Measurements from ENCODE around the gene MCF2L.
"Not testable (repeated sequence)": the region's sequence is repeated elsewhere in the genome, so short reads cannot be mapped to it uniquely, and the experiment has no call there.

MCF2L gene

GRCh38 chr13:113072376-113072775 lies 103.4 kb downstream of the MCF2L start:
- no peak for DNase-seq

GRCh38 chr13:113073942-113074341 lies 104.9 kb downstream of the MCF2L start:
- DNase-seq, result no peak

- DNase-seq, result no peak
Observed at GRCh38 chr13:113074401-113074800, 105.4 kb downstream of the MCF2L start.

DNA sequence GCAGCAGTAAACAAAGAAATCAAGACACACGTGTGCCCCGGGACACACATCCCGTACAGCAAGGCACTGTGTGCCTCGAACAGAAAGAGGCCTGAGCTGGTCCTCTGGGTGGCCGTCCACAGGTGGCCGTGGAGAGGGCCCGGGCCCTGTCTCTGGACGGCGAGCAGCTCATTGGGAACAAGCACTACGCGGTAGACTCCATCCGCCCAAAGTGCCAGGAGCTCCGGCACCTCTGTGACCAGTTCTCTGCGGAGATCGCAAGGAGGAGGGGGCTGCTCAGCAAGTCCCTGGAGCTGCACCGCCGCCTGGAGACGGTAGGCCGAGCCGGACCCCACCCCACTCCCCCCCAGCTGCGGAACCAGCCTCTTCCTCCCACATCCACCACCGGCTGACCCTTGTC lies 105.9 kb downstream of the MCF2L start:
- DNase-seq, result no peak

DNA sequence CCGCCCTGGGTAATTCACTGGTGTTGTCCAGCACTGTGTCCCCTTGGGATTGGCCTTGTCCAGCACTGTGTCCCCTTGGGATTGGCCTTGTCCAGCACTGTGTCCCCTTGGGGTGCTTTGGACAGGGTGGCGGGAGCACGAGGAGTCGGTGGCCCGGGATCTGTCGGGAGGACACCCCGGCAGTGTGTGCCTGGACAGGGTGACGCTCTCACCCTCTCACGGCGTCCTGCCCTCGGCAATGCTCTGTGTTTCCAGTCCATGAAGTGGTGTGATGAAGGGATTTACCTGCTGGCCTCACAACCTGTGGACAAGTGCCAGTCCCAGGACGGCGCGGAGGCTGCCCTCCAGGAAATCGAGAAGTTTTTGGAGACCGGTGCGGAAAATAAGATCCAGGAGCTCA lies 106.7 kb downstream of the MCF2L start:
- no peak for DNase-seq

DNA sequence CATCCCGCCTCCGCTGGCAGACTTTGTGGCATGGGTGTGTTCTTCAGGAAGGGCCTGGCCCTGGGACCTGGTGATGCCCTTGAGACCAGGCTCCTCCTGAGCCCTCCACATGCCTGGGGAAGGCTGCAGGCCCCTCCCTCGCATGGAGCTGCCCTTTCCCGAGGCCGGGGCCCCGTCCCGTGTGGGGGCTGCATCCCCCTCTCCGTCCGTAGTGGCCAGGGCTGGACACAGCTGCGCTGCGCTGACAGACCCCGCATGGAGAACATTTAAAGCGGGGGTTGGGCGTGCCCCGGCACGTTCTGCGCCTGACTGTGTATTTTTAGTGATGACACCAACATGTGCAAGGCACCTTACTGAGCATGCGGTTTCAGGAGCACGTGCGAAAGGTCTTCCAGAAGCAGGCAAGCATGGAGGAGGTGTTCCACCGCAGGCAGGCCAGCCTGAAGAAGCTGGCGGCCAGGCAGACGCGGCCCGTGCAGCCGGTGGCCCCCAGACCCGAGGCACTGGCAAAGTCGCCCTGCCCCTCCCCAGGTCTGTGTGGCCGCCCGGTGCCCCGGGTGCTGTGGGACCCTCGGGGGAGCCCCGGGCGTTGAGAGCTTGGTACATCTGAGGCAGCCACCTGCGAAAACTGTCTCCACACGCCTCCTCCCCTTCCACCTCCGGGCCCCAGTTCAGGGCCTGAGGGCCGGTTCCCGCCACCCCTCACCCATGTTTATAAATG lies 107.8 kb downstream of the MCF2L start:
- DNase-seq, result no peak

DNA sequence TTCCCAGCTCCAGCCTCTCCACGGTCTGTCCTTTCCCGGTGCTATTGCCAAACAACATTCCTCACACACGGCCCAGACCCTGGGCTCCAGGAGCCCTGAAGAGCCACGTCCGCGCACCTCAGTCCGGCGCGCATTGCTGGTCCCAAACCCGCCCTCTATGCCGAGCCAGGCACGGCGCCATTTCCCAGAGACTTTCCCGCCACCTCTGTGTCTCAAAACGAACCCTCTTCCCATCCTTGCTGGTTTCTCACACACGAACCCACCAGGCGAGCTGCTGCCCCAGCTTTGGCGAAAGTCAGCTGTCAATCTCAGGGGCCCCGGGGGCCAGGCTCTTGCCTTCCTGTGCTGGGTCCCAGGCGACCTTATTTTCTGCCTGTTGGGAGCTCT lies 108.5 kb downstream of the MCF2L start:
- no peak for DNase-seq

DNA sequence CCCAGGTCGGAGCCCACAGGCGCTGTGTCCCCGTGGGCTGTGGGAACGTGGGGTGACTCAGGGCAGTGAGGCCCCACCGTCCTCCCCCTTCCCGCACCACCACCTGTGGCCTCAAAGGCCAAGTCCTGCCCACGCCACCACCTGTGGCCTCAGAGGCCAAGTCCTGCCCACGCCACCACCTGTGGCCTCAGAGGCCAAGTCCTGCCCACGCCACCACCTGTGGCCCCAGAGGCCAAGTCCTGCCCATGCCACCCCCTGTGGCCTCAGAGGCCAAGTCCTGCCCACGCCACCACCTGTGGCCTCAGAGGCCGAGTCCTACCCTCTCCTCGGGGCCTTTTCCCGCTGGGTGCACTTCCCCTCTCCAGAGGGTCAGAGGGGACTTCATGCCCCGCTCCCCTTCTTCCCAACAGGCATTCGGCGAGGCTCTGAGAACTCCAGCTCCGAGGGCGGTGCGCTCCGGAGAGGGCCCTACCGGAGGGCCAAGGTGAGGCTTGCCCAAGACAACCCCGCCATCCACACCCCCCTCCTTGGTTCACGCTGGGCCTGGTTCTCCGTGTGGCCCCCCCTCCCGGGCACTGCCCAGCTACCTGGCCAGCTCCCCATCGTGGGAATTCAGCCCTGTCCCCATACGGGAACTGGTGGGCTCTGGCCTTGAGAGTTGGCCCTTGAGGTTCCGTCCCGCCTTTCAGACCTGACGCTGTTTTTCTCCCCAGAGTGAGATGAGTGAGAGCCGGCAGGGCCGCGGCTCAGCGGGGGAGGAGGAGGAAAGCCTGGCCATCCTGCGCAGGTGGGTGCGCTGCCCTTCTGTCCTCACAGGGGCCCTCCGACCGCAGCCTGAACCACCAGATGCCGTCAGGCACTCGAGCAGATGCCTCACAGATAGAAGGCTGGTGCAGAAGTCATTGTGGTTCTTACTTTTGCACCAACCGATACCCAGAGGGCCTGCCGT lies 109.2 kb downstream of the MCF2L start:
- no peak for DNase-seq

DNA sequence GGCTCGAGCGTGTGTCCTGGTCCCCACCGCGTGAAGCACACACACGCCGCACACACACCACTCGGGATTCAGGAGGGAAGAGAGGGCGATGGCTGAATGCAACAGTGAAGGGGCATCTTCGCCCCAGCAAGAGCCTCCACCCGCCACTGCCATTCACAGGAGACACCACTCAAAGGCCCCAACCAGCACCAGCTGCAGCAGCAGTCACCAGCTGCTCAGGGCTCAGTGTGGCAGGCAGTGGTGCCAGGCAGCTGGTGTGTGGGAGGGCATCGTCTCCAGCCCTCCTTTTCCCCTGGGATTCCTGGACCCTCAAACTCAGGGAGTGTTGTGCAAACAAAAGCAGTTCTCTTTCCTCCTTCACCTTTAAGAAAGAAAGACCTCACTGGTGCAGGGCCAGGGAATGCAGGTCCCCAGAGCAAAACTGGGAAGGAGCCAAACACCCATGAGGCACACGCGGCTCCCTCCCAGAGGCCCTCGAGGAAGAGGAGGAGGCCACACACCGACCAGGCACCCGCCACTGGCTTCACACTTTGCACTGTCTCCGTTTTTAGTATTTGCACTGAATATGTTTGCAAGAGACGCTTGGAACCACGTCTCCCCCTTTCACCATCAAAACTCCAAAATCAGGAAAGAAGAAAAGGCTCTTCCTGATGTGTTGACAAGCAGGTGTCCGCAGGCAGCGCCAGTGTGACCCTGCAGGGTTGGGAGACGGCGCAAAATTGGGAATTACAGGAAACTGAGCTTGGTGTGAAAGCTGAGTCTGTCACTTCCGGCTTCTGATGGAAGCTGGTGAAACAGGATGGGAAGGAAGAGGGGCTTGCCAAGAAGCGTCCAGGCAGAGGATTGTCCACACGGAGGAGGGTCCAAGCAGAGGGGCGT lies 110.1 kb downstream of the MCF2L start:
- DNase-seq, result no peak

- not testable (repeated sequence) for DNase-seq
Observed at GRCh38 chr13:113079781-113080080, 110.7 kb downstream of the MCF2L start.

- no peak for DNase-seq
Observed at GRCh38 chr13:113080361-113080831, 111.4 kb downstream of the MCF2L start.

GRCh38 chr13:113080901-113081521 lies 112.0 kb downstream of the MCF2L start:
- no peak for DNase-seq

- no peak for DNase-seq
Observed at GRCh38 chr13:113082198-113083021, 113.4 kb downstream of the MCF2L start.

DNA sequence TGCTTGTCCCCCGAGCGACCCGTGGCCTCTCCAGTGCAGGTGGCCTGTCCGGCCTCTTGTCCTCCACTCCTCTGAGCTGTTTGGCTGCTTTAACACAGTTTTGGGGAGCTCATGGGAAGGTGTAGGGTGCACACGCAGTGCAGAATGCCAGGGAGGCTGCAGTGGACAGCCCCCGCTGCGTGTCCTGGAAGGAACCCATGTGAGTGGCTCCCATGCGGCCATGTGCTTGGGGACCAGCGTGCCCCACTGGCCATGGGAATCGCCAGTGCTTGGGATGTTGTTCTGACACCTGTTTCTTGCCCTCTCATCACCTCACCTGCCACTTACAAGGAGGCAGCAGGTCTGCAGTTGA lies 114.0 kb downstream of the MCF2L start:
- DNase-seq, result no peak

DNA sequence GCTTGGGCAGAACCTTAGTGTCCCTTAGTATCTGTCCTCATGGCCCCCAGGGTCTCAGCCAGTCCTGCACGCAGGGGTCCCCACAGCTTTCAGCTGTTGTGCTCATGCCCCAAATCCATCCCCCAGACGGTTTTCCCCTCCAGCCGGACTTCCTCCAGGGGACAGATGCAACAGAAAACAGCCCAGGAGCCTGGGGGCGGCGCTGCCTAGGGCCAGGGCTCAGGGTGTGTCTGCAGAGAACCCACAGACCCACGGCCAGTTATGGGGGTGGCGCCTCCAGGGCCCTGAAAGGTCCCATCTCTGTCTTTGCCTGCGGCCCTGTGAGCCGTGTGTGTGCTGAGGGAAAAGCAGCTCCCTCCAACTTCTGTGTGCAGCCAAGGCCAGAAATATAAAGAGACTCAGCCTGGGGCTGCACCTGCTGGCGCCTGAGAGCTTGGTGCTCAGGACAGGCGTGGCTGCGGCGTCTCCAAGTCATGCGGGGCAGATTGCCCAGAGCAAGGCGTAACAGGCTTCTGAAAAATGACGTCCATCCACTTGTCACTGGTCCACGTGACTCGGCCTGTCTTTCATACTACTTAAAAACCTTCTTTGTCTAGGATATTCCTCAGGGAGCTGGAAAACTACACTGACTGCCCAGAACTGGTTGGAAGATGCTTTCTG lies 114.5 kb downstream of the MCF2L start:
- no peak for DNase-seq

DNA sequence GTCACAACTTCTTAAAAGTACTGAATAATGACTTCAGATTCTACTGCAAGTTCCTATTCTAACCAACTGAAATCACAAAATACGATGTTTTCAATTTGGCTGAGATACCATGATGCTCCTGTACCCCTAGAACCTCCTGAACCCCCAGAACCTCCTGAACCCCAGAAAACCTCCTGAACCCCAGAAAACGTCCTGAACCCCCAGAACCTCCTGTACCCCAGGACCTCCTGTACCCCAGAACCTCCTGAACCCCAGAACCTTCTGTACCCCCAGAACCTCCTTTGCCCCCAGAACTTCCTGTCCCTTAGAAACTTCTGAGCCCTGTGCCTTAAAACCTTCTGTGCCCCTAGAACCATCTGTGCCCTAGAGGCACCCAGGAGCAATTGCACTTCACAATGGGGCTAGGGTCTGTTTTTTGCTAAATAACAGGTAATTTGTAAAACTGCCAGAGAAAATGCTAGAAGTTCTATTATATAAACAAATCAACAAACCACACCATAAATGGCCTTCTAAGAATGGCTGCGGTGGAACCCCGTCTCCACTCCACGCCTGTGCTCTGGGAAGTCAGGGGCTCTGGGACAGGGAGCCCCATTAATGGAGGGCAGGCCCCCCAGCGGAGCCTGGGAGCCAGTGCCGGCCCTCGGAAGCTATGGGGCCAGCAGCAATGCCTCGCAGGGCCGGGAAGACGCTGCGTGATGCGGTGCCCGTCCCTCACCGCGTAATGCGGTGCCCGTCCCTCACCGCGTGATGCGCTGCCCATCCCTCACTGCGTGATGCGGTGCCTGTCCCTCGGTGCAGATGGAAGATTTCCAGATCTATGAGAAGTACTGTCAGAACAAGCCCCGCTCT lies 115.3 kb downstream of the MCF2L start:
- no peak for DNase-seq

DNA sequence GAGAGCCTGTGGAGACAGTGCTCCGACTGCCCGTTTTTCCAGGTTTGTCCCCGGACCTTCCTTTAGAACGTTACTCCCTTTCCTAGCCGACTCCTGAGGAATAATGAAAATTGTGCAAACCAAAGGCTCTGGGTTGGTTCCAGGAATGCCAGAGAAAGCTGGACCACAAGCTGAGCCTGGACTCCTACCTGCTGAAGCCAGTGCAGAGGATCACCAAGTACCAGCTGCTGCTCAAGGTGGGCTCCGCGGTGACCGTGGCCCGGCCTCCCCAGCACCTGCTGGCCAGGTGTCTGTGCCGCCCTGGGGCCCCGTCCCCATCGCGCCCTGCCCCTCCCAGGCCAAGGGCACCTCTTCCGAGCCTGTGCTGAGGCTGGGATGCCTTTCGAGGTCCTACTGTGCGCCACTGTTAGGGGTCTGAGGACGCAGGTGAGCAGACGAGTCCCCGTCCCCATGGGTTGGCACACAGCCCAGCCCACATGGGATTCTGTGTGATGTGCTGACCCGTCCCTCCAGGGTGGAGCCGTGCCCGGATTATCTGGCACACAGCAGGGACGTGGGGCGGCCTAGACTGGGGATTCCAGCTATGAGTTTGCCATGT lies 116.0 kb downstream of the MCF2L start:
- no peak for DNase-seq

DNA sequence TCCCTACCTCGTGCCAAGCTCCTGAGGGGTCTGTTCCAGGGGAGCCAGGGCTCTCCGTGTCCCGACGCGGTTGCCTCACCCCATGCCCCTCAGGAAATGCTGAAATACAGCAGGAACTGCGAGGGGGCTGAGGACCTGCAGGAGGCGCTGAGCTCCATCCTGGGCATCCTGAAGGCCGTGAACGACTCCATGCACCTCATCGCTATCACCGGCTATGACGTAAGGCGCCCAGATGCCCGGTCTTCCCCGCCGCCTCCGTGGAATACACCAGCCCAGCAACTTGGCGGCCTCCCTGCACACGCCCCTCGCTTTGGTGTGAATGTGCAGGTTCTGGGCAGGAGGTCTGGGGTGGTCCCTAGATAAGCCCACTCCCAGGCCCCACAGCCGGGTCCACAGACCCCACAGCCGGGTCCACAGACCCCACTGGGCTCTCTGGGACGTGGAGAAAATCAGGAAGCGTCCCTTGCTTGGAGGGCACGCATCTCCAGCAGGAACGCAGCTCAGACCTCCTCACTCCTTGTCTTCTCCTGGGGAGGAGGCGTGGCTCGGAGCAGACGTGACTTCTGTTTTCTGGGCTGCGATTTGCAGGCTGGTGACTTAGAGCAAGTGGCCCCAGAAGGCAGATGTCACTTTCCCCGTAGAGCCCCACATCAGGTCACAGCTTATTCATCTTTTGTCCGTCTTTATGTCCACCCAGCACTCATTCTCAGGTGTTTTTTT lies 117.2 kb downstream of the MCF2L start:
- no peak for DNase-seq
